GM19395 (cell line): ENCODE measurements around the gene RTL5.

ENCODE experiments used
- ATAC-seq: cut with Tn5 transposase; IDR thresholded peaks from one replicate; pipeline ENCODE4 v1.9.1; 2021; ENCODE audit warnings: mild to moderate bottlenecking, moderate library complexity; ENCODE audit not compliant: unreplicated experiment

RTL5 gene

GRCh38 chrX:72110051-72110875, 21.5 kb downstream of the RTL5 start:
- no peak for ATAC-seq

GRCh38 chrX:72108666-72109065, 23.0 kb downstream of the RTL5 start:
- ATAC-seq = no peak

GRCh38 chrX:72107841-72108595, 23.7 kb downstream of the RTL5 start:
- no peak for ATAC-seq

- no peak for ATAC-seq
Measured at GRCh38 chrX:72107320-72107719, 24.4 kb downstream of the RTL5 start.

GRCh38 chrX:72105436-72105835, 26.3 kb downstream of the RTL5 start:
- peak; percentile 59 for ATAC-seq

- no peak for ATAC-seq
Measured at GRCh38 chrX:72102760-72103159, 29.0 kb downstream of the RTL5 start.

- no peak for ATAC-seq
Measured at GRCh38 chrX:72102126-72102525, 29.6 kb downstream of the RTL5 start.

- no peak for ATAC-seq
Measured at GRCh38 chrX:72101597-72102037, 30.1 kb downstream of the RTL5 start.

GRCh38 chrX:72100824-72101351, 30.8 kb downstream of the RTL5 start:
- ATAC-seq = peak; percentile 72

GRCh38 chrX:72100051-72100755, 31.5 kb downstream of the RTL5 start:
- no peak for ATAC-seq

- ATAC-seq = no peak
Measured at GRCh38 chrX:72097098-72097497, 34.6 kb downstream of the RTL5 start.

- no peak for ATAC-seq
Measured at GRCh38 chrX:72095370-72095769, 36.3 kb downstream of the RTL5 start.

- ATAC-seq = peak; percentile 90
Measured at GRCh38 chrX:72094894-72095293, 36.8 kb downstream of the RTL5 start.

GRCh38 chrX:72089254-72089653, 42.5 kb downstream of the RTL5 start:
- no peak for ATAC-seq

GRCh38 chrX:72088761-72089160, 43.0 kb downstream of the RTL5 start:
- no peak for ATAC-seq

GRCh38 chrX:72086995-72087394, 44.7 kb downstream of the RTL5 start:
- ATAC-seq = no peak

GRCh38 chrX:72084114-72084513, 47.6 kb downstream of the RTL5 start:
- ATAC-seq = no peak

GRCh38 chrX:72083291-72083690, 48.4 kb downstream of the RTL5 start:
- ATAC-seq = no peak

GRCh38 chrX:72081605-72082320, 50.0 kb downstream of the RTL5 start:
- ATAC-seq = no peak

- no peak for ATAC-seq
Measured at GRCh38 chrX:72080800-72081199, 50.9 kb downstream of the RTL5 start.

GRCh38 chrX:72080150-72080549, 51.6 kb downstream of the RTL5 start:
- no peak for ATAC-seq
